ENCODE results near the gene CREBBP.
"Not testable (repeated sequence)": the region's sequence is repeated elsewhere in the genome, so short reads cannot be mapped to it uniquely, and the experiment has no call there.

The CREBBP gene

DNA sequence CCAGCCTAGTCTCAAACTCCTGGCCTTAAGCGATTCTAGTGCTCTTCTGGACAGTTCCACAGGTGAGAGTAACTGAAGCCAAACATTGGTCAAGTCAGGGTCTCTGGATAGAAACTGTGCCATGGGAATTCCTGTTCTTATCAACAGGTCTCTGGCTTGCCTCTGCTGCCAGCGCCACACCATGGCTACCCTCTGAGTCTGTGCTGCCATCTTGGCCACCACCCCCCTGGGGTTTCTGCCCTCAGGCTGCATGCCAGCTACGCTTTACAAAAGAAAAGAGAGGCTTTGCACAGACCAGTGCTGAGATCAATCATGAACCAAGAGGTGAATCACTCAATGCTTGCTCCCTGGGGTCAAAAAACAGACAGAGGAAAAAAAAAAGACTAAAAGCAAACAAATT is 24.4 kb upstream of the CREBBP start:
- no peak for DNase-seq (ENCODE audit: insufficient read length, low spot score)
- no peak for FAIRE-seq
- no peak for TF ChIP-seq POLR2A (IDR thresholded peaks at IDR 0.05; ENCODE audit: low read depth, low read length)

DNA sequence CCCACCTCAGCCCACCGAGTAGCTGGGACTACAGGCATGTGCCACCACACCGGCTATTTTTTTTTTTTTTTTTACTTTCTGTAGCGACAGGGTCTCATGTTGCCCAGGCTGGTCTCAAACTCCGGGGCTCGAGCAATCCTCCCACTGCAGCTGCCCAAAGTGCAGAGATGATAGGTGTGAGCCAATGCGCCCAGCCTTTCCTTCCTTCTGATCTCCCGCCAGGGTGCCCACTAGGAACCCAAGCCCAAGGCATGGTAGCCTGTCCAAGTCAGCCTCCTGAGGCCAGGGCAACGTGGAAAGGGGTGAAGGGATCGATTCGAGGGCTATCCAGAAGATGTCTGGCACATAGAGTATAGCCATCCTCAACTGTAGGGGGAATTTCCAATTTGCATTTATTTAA is 9.6 kb upstream of the CREBBP start:
- no peak for TF ChIP-seq POLR2A (IDR thresholded peaks at IDR 0.05; ENCODE audit: low read depth, low read length)
- FAIRE-seq, result no peak
- DNase-seq (ENCODE audit: insufficient read length, low spot score), result no peak

DNA sequence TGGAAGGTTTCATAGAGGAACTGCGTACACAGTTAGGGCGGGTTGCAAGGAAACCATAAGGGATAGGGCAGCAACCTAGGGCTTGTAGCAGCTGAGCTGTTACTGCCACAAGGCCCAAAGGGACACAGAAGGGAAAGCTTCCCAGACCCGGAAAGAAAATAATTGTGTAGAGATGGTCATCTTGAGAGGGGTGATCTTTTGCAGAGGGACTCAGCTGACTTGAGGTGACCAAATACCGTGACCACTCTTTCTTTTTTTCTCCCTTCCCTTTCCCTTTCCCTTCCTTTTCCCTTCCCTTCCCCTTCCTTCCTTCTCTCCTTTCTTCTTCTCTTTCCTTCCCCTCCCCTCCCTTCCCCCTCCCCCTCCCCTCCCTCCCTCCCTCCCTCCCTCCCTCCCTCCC is 8.5 kb upstream of the CREBBP start:
- no peak for TF ChIP-seq POLR2A (IDR thresholded peaks at IDR 0.05; ENCODE audit: low read depth, low read length)
- no peak for FAIRE-seq
- DNase-seq (ENCODE audit: insufficient read length, low spot score), result no peak

- not testable (repeated sequence) for DNase-seq (ENCODE audit: insufficient read length, low spot score); FAIRE-seq
Observed at GRCh38 chr16:3885999-3886398, 5.5 kb upstream of the CREBBP start.

DNA sequence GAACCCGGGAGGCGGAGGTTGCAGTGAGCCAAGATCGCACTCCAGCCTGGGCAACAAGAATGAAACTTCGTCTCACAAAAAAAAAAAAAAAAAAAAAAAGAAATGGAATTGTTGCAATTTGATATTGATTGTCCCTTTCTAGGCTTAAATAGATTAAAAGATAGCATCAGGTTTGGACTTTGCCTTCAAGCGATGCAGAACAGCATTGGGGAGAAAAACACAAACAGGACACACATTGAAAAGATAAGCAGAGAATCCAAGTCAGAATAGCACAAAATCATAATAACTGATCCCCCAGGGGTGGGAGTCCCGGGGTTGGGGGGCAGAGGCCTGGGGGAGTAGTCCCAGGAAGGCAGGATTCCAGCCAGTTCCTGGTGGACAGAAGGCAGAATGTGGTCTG is 3.9 kb upstream of the CREBBP start:
- TF ChIP-seq POLR2A (IDR thresholded peaks at IDR 0.05; ENCODE audit: low read depth, low read length), result no peak
- FAIRE-seq (no peak), DNase-seq (ENCODE audit: insufficient read length, low spot score) (no peak)

DNA sequence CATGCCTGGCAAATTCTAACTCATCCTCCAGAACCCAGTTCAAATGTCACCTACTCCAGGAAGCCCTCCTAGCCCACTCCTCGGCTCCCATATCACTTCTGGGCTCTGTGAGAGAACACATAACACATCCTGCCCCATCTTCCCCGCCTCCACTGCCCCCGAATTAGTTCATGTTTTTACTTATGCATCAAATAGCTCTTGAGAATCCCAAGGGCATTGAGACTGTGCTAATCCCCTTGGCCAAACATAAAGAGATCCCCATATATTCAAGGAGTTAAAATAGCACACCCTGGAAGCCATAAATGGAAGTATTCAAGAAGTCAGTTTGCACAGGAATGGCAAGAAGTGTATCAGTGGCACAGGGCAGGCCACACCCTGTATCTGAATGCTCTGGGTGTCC is 2.0 kb upstream of the CREBBP start:
- no peak for DNase-seq (ENCODE audit: insufficient read length, low spot score)
- TF ChIP-seq POLR2A (IDR thresholded peaks at IDR 0.05; ENCODE audit: low read depth, low read length), result no peak
- FAIRE-seq, result no peak

DNA sequence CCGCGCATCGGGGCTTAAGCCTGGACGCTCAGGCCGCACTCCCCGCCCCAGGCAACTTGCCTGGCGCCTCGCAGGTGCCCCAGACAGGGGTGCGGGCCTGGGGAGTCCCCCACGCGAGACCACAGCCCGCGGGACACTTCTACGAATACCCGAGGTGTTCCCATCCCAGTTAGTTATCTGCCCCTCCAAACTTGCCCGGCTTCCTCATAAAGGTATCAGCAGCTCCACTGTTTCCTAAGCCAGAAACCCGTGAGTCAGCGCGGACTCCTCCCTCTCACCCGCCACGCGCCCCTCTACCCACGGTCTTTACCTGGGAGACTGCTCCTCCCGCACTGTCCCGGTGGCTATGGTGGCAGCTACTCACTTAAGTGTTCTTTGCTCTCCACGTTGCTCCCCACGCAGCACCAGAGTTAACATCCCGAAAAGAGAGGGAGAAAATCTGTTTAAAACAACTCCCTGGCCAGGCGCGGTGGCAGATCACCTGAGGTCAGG is 1.0 kb upstream of the CREBBP start:
- FAIRE-seq, result no peak
- TF ChIP-seq POLR2A (IDR thresholded peaks at IDR 0.05; ENCODE audit: low read depth, low read length), result no peak
- no peak for DNase-seq (ENCODE audit: insufficient read length, low spot score)

GRCh38 chr16:3879887-3880564 is 487 bp downstream of the CREBBP start:
- FAIRE-seq (no peak), DNase-seq (ENCODE audit: insufficient read length, low spot score) (peak; percentile 52)
- TF ChIP-seq POLR2A (IDR thresholded peaks at IDR 0.05; ENCODE audit: low read depth, low read length), result no peak

- DNase-seq (ENCODE audit: insufficient read length, low spot score) (no peak), FAIRE-seq (no peak)
- no peak for TF ChIP-seq POLR2A (IDR thresholded peaks at IDR 0.05; ENCODE audit: low read depth, low read length)
Observed at GRCh38 chr16:3879258-3879886, 1.1 kb downstream of the CREBBP start.

- TF ChIP-seq POLR2A (IDR thresholded peaks at IDR 0.05; ENCODE audit: low read depth, low read length), result no peak
- FAIRE-seq (no peak), DNase-seq (ENCODE audit: insufficient read length, low spot score) (no peak)
Observed at GRCh38 chr16:3878610-3879009, 1.9 kb downstream of the CREBBP start.

- peak; percentile 35 for DNase-seq (ENCODE audit: insufficient read length, low spot score)
- no peak for TF ChIP-seq POLR2A (IDR thresholded peaks at IDR 0.05; ENCODE audit: low read depth, low read length)
- peak; percentile 50 for FAIRE-seq
Observed at GRCh38 chr16:3876695-3877094, 3.8 kb downstream of the CREBBP start.

GRCh38 chr16:3876160-3876559 is 4.4 kb downstream of the CREBBP start:
- TF ChIP-seq POLR2A (IDR thresholded peaks at IDR 0.05; ENCODE audit: low read depth, low read length), result no peak
- DNase-seq (ENCODE audit: insufficient read length, low spot score) (no peak), FAIRE-seq (no peak)

DNA sequence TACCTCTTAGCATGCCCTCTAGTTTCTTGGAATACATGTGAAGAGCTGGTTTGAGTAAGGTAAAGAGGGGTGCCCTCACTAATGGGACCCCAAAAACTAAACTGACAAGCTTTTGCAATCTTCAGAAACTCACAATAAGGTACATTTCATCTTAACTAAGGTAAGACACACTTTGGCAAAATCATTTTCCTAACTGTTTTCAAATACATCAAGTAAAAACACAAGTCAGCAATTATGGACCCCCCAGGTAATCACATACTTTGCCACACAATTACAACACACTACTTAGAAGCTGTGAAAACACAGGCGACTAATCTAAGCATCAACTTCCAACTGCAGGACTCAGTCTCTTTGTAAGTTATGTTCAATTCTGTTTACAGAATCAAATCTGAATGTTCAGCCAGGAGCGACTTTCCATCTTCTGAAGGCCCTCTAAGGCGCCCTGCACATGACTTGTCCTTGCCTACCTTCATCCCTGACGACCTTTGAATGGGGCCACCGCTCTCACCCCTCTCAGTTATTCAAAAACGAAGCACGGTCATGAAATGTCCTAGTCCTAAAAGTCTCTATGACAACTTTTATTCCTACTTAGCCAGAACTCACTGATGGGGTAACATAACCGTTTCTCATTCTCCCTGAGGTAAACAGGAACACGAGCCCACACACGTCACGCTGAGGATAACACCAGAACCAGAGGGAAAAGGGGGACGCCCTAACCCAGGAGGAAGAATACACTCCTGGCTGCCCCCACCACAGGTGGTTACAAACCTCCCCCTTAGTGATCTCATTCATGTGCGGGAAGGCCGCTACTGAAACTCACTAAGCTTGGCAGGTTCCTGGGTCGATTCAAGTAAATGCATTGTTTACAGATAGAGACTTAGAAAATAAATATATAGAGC is 5.5 kb downstream of the CREBBP start:
- DNase-seq (ENCODE audit: insufficient read length, low spot score) (no peak), FAIRE-seq (no peak)
- no peak for TF ChIP-seq POLR2A (IDR thresholded peaks at IDR 0.05; ENCODE audit: low read depth, low read length)

GRCh38 chr16:3874242-3874641 is 6.3 kb downstream of the CREBBP start:
- DNase-seq (ENCODE audit: insufficient read length, low spot score) (no peak), FAIRE-seq (no peak)
- TF ChIP-seq POLR2A (IDR thresholded peaks at IDR 0.05; ENCODE audit: low read depth, low read length), result no peak

Measured in H54 (cell line).